LHCN-M2 (cell line): ENCODE results near the gene HSF4. TPM values are rescaled to one million over a fixed set of nuclear protein-coding genes. Genes with fewer than 3 reads are reported as not detected.

Experiments
- DNase-seq: peaks from one replicate; pipeline ENCODE4 v3.0.0-alpha.2; 2012; ENCODE audit warnings: low read depth
- total RNA-seq: library from RNA; depleted of rRNA; stranded (reverse); fragments of >200 nt; gene quantifications from 2 replicates; pipeline ENCODE4 v1.2.3, GENCODE V29; 2014

HSF4 gene
- total RNA-seq, 1 experiment from 2014 or later: 29.1 TPM

DNA sequence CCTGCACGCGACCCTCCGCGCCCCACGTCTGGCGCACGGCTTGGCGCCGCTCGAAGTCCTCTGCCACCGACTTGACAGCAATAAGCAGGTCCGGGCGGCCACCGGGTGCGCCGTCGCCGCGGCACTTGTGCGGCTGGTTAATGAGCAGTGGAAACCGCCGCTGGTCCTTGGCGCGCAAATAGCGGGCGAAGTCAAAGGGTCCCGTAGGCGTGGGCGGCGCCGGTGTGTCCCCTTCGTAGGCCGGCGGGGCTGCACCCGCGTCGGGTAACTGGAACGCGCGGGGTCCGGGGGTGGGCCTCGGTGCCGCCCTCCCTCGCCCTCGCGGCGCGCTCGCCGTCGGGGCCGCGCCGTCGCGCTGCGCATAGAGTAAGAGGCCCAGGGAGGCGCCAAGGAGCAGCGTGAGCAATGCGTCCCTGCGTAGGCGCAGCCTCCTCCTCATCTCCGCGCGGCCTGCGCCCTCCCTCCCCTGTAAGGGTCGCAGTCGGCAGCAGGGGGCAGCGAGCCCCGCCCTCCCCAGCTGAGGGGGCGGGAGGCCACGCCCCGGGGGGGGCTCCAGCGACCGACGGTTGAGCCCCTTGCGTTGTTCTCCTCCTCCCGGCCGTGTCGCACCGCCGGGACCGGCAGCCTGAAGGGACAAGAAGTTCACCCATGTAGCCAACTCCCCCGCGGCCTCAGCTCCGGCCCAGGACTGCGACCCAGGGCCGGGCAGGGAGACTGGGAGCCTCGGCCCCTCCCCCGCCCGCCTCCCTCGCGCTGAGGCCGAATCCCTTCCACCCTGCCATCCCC, 14.3 kb upstream of the HSF4 start:
- peak; percentile 52 for DNase-seq

DNA sequence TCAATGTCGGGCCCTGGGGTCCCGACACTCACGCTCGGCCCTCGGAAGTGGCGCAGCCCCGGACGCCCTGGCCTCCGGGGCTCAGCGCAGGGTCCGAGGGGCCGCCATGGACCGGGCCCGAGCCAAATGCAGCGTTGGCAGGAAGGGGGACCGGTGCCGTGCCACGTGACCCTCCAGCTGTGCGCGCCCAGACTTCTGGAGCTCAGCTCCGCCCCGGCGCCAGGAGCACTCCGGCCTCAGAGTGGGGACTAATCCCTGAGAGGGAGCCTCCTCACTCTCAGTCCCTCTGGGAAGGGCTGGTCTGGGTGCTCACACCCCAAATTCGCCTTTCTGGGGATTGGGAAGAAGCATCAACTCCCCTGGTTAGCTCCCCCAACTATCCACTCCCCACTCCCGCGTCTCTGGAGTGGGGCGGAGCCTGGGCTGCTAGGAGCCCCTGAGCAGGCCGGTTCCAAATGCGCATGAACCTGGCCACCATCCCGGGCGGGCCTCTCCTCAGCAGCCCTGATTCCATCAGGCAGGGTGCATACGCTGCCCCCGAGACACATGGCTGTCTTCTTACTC, 13.6 kb upstream of the HSF4 start, which contains the start of gene B3GNT9:
Gene B3GNT9 (minus strand): TSS at position 166 of the 564 bp plus-strand sequence. CDS start 513 bp downstream, outside the sequence.
- peak; percentile 82 for DNase-seq

DNA sequence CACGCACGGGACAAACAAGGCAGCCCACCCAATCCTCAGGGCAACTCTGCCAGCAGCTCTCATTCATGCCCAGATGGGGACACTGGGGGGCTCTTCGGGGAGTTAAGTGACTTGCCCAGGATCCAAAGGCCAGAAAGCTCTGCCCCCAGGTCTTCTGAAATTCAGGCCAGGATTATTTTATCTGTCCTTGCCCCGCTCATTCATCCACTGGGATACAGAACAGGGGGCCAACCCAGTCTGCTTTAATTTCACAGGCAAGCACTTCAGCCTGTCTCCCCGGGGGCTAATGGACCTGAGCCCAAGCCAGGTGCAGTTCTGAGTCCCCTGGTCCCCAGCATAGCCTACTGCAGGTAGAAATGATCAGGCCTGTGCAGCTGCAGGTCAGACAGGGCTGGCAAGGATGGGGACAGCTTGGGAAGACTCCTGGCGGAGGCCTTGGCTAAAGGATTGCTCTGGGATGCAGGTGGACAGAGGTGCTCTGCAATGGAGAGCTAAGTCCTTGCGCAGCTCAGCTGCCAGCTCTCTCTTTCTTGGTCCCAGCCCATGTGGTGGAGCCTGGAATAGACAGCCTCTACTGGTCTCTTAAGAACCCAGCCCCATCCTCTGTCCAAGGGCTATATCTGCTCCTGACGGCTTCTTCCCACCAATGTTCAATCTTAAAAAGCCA, 13.0 kb upstream of the HSF4 start:
- peak; percentile 8 for DNase-seq

DNA sequence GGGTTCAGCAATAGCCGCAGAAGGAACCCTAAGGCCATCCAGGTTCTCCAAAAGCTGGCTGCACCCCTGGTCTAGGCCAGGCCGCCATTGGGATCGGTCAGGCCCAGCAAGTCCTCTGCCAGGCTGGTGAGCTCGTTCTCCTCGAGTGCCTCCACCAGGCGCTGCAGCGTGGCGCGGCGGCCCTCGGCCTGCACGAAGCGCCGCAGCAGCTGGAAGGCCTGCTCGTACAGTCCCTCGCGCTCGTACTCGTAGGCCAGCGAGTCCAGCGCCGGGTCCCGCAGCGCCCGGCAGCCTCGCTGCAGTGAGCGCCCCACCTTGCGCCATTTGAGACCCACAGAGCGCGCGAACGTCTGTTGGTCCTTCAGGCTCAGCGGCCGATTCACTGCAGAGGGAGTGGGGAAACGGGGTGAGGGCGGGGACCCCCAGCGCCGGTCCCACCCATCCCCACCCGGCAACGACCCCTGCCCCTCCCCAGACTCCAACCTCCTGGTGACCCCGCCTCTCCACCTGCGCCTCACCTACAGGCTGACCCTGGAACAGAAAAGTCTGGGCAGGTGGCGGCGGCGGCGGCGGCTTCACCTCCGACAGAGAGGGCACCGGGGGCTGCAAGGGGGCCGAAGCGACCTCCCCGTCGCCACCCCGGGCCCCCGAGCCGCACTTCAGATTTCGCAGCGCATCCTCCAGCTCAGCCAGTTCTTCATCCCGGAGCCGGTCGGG, 9.8 kb upstream of the HSF4 start:
- DNase-seq: no peak

DNA sequence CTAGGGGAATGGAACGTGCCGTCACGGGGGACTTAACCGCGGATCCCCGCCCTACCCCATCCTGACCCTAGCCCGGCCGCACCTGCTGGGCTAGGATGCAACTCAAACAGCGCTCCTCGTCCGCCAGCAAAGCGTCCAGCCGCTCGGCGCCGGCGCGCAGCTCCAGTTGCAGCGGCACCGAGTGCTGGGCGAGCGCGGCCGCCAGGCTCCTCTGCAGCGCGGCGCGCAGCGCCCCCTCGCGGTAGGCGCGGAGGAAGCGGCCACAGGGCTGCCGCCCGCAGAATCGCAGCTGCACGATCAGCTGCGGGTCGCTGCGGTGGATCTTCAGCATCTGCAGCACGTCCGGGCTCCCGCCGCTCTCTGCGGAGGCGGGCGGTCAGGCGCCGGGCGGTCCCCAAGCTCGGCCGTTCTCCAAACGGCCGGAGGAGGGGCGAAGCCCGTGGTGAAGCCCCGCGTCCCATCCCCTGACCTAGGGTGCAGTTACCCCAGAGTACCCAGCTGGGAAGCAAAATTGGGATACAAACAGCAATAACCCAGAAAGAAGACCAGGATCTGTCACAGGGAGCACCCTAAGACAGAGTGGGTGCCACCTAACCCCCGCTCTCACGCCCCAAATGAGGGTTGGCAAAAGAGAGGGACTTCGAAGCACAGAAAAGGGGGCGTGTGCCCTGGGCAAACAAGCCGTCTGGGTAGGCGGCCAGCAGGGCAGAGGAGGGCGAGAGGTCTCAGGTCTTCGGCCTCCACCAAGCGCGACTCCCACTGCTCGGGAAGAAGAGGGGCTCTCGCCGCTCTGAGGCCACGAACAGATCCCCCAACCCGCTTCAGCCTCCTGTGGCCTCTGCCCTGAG, 9.0 kb upstream of the HSF4 start:
- peak; percentile 60 for DNase-seq

DNA sequence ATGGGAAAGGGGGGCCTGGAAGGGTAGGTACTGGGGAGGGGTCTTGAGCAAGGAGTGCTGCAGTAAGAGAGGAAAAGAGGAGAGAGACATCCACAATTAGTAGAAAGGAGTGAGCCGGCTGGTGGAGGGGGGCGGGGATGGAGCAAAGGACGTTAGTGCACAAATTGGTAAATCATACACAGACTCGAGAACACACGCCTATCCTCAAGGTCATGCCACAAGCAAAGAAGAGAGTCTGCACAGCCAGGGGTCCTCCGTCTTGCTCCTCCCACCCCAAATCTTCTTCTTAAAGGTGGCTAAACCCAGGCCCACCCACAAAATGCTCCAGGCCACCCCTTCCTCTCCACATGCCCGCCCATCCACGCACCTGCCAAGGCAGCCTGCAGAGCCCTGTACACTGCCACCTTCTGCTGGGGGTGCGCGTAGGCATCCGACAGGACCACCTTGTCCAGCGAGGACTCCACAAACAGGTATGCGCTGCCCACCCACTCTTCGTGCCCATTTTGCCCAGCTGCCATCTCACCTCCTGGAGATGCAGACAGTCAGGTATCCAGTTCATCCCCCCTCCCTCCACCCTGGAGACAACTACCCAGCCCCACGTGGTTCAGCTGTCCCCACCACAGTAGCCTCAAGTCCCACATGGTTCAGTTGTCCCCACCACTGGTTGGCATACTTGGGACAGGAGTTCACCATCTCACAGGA, 8.3 kb upstream of the HSF4 start:
- DNase-seq: no peak

DNA sequence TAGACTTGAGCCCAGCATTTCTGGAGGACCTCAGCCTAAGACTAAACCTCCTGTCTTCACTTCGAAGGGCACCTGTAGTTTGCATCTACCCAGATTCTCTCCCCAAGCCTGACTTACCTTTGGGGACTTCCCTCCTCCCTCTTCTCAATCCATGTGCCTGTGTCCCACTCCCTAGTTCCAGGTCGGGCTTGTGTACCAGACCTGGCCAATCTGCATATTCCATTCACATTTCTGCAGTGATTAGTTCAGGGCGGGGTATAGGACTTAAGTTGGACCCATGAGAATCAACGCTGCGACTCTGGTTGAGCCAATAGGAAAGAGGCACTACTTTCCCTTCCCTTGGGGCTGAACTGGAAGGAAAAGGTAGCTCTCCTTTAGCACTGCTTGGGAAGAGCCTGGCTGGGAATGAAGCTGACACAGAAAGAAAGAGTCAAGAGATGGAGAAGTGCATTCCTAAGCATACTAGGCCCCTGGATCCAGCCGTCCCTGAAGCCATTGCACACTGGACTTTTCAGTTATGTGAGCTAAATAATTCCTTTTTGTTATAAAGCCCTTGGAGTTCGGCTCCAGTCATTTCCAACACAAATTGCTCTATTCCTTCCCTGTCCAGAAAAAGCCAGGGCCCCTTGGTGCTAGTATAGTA, 7.3 kb upstream of the HSF4 start:
- DNase-seq: no peak

DNA sequence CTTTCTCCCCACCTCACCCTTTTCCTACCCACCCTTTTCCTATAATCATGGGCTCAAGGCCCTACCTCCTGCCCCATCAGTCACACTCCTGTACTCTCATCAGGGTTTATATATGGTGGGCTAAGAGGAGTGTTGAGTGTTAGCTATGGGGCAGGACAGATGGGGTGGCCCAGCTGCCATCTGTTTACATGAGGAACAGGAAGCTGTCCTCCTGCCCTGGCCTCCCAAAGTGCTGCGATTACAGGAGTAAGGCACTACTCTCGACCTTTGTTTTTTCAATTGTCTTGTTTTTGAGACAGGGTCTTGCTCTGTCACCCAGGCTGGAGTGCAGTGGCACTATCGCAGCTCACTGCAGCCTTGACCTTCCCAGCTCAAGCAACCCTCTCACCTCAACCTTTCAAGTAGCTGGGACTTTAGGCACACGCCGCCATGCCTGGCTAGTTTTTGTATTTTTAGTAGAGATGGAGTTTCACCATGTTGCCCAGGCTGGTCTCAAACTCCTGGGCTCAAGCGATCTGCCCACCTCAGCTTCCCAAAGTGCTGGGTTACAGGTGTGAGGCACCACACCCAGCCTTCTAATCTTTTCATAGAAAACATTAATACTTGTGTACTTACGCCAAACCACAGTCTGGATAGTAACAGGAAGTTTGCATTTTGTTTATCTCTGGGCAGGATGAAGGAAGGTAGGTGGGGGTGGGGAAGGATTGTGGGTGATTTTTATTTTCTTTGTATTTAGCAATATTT, 6.5 kb upstream of the HSF4 start:
- no peak for DNase-seq

DNA sequence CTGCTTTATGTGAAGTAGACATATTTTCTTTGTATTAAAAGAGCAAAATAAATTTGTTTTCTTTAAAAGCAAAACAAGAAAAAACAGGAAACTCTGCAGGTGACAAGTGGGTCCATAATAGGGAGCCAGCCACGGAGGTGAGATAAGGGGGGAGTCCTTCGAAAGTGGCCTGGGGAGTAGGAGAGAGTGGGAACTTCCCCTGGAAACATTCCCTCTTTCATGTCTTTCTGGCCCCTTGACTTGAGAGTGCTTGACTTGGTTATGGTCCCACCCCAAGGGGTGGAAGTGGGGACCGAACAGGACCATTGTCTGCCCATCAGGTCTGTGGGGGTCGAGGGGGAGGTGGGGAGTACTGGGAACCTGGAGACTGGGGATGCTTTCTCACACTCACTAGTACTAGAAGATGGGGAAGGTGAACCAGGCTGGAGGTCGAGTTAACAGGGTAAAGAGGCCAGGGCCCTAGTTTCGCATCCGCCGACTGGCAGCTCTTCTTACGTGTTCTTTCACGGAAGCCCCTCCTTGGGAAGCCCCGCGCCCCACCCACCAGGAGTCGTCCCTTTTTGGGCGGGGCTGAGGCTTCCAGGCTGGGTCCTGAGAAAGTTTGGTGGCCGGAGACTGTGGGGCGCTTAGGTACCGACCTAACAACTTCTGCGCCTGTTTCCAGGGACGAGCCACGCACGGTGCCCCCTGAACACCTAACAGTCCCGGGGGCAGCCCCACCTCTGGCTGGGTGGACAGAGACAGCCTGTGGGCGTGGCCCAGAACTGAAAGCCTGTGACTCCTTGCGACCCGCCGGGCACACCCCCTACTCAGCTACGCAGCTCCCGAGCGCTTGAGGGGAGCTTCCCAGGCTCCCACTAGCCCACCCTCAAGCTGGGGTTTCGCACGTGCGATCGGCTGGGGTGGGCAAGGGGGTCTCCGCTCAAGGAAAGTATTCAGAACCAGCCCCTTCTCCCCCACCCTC, 5.6 kb upstream of the HSF4 start:
- DNase-seq: no peak

DNA sequence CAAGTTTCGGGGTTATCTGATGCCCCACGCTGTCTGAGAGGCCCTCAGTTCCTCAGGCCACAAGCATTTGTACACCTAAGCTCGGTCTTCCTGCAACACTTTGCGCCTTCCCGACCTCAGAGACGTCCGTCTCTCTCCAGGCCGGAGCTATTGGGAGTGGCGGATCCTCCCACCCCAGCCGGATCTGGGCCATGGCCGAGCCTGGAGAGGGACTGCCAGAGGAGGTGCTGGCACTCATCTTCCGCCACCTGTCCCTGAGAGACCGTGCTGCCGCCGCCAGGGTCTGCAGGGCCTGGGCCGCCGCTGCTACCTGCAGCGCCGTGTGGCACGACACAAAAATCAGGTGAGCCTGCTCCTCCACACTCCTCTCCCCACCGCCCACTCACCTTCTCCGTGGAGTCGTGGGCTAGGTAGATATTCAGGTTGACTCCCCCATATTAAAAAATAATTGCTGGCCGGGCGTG, 2.9 kb upstream of the HSF4 start:
- DNase-seq: no peak

DNA sequence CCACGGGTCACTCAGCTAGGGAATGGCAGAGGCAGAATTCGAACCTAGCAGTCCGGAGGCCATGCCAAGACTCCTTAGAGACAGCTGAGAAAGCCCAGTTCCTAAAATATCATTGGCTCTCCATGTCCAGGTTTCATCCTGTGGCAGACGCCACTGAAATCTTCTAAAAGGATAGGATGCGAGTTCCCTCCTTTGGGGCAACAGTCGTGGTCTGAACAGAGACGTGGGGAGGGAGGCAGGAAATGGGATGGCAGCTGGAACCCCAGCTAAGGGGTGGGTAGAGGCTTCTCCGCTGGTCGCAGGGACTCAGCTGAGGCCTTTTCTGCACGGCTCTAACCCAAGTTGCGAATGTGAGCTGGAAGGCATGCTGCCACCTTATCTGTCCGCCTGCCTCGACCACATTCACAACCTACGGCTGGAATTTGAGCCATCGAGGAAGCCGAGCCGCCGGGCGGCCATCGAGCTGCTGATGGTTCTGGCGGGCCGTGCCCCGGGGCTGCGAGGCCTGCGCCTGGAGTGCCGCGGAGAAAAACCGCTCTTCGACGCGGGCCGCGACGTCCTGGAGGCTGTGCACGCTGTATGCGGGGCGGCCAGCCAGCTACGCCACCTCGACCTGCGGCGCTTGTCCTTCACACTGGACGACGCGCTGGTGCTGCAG, 1.9 kb upstream of the HSF4 start:
- DNase-seq: no peak

DNA sequence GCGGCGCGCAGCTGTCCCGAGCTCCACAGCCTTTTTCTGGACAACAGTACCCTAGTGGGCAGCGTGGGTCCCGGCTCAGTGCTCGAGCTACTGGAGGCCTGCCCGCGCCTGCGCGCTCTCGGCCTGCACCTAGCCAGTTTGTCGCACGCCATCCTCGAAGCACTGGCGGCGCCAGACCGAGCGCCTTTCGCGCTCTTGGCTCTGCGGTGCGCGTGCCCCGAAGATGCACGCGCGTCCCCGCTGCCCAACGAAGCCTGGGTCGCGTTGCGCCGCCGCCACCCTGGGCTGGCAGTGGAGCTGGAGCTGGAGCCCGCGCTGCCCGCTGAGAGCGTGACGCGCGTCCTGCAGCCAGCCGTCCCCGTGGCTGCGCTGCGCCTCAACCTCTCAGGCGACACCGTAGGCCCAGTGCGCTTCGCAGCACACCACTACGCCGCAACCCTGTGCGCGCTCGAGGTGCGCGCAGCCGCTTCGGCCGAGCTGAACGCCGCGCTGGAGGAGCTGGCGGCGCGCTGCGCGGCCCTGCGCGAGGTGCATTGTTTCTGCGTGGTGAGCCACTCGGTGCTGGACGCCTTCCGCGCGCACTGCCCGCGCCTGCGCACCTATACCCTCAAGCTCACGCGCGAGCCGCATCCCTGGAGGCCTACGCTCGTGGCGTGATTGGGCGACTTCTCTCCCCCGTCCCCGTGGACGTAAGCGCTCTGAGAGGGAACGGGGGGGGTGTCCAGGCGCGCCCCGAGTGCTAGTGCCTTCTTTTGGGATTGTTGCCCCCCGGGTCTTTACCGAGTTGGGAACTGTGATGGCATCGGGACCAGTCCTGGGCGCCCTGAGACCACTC, 1.2 kb upstream of the HSF4 start:
- no peak for DNase-seq

DNA sequence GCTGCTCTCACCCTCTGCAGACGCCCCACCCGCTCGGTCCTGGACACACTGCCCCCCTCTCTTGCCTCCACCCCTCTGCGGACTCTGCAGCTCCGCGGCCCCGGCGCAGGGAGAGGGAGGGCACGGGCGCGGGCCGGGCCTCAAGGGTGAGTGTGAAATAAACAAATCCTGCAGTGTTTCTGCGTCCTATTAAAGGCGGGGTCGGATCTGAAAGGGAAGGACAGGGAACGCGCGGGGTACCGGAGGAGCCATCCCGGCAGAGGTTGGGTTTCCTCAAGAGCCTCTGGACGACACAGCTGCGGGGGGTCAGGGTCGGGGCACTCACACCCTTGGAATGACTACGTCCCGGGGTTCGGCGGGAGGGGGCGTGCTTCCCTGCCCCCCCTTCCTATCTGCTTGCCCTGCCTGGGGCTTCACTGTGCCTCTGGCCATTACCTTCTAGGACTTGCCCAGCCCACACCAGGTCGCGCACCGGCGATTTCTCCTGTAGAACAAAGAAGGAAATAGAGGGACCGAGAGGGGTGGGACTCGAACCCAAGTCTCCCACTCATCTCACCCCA, 466 bp upstream of the HSF4 start:
- DNase-seq: no peak

DNA sequence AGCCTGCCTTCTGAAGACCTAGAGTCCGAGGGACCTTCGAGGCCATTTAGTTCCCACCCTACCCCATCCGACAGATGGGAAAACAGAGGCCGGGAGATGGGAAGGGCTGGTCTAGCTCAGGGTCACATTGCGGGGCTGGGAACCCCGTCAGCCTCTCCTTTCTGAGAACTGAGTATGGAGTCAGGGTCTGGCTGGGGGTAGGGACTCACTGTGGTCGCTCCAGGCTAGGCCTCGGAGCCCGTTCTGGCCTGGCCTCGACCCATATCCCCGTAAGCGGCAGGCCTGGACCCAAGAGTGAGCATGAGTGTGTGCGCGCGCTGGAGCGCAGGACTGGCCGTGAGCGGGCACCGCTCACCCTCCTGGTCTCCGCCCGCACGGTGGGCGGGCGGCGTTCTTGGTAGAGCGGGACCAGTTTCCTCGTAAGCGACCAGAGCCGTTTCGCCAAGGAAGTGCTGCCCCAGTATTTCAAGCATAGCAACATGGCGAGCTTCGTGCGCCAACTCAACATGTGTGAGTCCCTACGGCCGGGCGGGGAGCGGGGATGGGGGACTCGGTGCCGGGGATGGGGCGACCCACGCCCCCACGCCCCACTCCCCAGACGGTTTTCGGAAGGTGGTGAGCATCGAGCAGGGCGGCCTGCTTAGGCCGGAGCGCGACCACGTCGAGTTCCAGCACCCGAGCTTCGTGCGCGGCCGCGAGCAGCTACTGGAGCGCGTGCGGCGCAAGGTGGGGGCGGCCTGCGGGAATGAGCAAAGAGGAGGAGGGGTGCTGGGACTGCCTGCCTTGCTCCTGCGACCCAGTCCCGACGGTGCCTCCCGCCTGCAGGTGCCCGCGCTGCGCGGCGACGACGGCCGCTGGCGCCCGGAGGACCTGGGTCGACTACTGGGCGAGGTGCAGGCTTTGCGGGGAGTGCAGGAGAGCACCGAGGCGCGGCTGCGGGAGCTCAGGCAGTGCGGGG, 855 bp downstream of the HSF4 start:
- DNase-seq: no peak

DNA sequence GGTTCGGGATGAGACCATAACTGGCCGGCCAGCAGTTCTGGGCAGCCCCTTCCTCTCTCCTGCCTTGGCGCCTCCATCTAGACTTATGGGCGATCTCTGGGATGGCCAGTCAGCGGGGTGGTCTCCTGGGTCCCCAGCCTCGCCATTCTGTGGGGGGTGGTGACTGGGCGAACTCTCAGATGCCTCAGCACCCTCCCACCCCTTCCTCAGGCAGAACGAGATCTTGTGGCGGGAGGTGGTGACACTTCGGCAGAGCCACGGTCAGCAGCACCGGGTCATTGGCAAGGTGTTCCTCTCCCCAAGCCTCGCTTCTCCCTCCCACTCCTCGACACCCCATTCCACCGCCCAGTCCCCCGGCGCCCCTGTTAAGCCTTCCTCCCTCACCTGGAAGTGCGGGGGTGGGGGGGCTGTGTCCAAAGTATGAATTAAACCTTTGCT, 1.6 kb downstream of the HSF4 start:
- no peak for DNase-seq
